ENCODE measurements around the gene PREP. TPM values are rescaled to one million over a fixed set of nuclear protein-coding genes. Genes with fewer than 3 reads are reported as not detected.
"Not testable (repeated sequence)": the region's sequence is repeated elsewhere in the genome, so short reads cannot be mapped to it uniquely, and the experiment has no call there.

Gene PREP
- total RNA-seq, 1 donor from 2014 or later: 21.4 TPM

- Histone ChIP-seq H3K36me3 (ENCODE audit: control insufficient read depth in 3 of 3, insufficient read depth in 3 of 3, low read length in 3 of 3) (no peaks in the 10 kb centered on the region), H3K9ac (ENCODE audit: low read depth in 1 of 3, low read length in 3 of 3) (no peak overlapping the region), H3K27me3 (ENCODE audit: control insufficient read depth in 3 of 3, insufficient read depth in 3 of 3, low read length in 3 of 3) (no peaks in the 10 kb centered on the region), H3K27ac (ENCODE audit: low read depth, low read length) (no peak overlapping the region), H3K4me3 (ENCODE audit: low read length in 3 of 3) (no peak overlapping the region), H3K9me3 (ENCODE audit: control insufficient read depth in 3 of 3, low read length in 3 of 3) (no peaks in the 10 kb centered on the region), H3K4me1 (ENCODE audit: control insufficient read depth in 3 of 3, insufficient read depth in 3 of 3, low read length in 3 of 3) (no peaks in the 10 kb centered on the region)
These were observed 159.4 kb downstream of the PREP start for GRCh38 chr6:105243487-105243886.

GRCh38 chr6:105235155-105235554 is 167.7 kb downstream of the PREP start:
- Histone ChIP-seq H3K4me3 (ENCODE audit: low read length in 3 of 3) (no peak overlapping the region), H3K4me1 (ENCODE audit: control insufficient read depth in 3 of 3, insufficient read depth in 3 of 3, low read length in 3 of 3) (no peaks in the 10 kb centered on the region), H3K9me3 (ENCODE audit: control insufficient read depth in 3 of 3, low read length in 3 of 3) (no peaks in the 10 kb centered on the region), H3K27ac (ENCODE audit: low read depth, low read length) (no peak overlapping the region), H3K36me3 (ENCODE audit: control insufficient read depth in 3 of 3, insufficient read depth in 3 of 3, low read length in 3 of 3) (no peaks in the 10 kb centered on the region), H3K9ac (ENCODE audit: low read depth in 1 of 3, low read length in 3 of 3) (no peak overlapping the region), H3K27me3 (ENCODE audit: control insufficient read depth in 3 of 3, insufficient read depth in 3 of 3, low read length in 3 of 3) (no peaks in the 10 kb centered on the region)

- not testable (repeated sequence) for H3K4me1 ChIP-seq (ENCODE audit: control insufficient read depth in 3 of 3, insufficient read depth in 3 of 3, low read length in 3 of 3); H3K9me3 ChIP-seq (ENCODE audit: control insufficient read depth in 3 of 3, low read length in 3 of 3); H3K4me3 ChIP-seq (ENCODE audit: low read length in 3 of 3); H3K27me3 ChIP-seq (ENCODE audit: control insufficient read depth in 3 of 3, insufficient read depth in 3 of 3, low read length in 3 of 3); H3K36me3 ChIP-seq (ENCODE audit: control insufficient read depth in 3 of 3, insufficient read depth in 3 of 3, low read length in 3 of 3); H3K9ac ChIP-seq (ENCODE audit: low read depth in 1 of 3, low read length in 3 of 3); H3K27ac ChIP-seq (ENCODE audit: low read depth, low read length)
These were observed 171.1 kb downstream of the PREP start for GRCh38 chr6:105231771-105232170.

Other genes starting within 250 kb of the PREP start
- gene POPDC3, start 223.1 kb downstream of the PREP start, total RNA-seq: 52.2 TPM